Activated CD8-positive, alpha-beta memory T cell treated with anti-CD3 and anti-CD28 coated beads for 1 hour (primary cell): ENCODE data around the gene MPP1.
"Not testable (repeated sequence)": the region's sequence is repeated elsewhere in the genome, so short reads cannot be mapped to it uniquely, and the experiment has no call there.

Experiments used
- DNase-seq, 2 donors: peaks; one replicate each; pipeline ENCODE4 v3.0.0-alpha.2; 2020; ENCODE audit warnings: low read depth in 1 of 2; ENCODE audit errors: extremely low read depth in 1 of 2

Gene MPP1

DNA sequence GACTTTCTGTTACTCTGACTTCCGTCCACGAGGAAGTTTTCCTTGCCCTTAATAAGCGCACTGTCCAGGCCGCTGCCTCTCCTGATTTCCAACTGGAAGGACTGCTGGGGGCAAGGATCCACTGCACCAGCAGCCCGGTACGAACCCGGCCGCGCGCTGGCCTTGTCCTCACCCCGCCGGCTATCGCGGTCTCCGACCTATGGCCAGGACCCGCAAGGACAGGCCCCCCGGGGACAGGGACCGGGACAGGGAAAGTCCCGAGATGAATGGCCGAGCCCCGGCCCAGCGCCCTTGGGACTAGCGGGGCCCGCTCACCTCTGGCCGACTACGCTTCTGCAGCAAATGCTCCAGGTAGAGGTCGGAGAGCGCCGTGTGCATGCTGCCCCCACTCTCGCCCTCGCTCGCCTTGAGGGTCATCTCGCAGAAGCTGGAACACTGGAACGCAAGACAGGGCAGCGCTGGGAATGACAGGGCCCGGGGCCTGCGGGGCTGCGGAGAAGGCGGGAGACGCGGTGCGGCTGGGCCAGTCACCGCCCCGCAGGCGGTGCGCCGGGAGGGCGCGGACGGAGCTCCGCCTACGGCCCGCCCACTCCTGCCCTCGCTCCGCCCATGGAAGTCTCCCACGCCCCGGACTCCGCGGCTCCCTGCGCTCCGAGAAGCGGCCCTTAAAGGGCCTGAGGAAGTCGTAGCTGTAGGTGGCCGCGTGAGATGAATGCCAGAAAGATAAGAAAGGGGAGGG, at the start of gene MPP1:
Gene MPP1, minus strand, starts transcription at position 529 of the 739 bp plus-strand sequence. Its CDS starts 112 bp downstream, at position 417.
- peak; percentile 14 to 57 for DNase-seq

DNA sequence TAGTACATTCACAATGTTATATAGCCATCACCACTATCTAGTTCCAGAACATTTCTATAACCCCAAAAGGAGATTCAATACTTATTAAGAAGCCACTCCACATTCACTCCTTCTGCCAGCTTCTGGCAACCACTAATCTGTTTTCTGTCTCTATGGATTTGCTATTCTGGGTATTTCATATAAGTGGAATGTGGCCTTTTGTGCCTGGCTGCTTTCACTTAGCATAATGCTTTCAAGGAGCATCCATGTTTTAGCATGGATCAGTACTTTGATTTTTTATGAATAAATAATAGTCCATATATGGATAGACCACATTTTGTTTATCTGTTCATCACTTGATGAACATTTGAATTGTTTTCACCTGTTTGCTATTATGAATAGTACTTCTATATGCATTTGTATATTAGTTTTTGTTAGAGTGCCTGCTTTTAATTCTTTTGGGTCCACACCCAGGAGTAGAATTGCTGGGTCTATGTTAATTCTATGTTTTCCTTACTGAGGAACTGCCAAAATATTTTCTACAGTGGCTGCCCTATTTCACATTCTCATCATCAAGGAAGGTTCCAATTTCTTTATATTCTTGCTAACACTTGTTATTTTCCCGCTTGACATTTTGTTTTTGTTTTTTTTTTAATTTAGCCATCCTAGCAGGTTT, 45.8 kb upstream of the MPP1 start:
- no peak for DNase-seq

DNA sequence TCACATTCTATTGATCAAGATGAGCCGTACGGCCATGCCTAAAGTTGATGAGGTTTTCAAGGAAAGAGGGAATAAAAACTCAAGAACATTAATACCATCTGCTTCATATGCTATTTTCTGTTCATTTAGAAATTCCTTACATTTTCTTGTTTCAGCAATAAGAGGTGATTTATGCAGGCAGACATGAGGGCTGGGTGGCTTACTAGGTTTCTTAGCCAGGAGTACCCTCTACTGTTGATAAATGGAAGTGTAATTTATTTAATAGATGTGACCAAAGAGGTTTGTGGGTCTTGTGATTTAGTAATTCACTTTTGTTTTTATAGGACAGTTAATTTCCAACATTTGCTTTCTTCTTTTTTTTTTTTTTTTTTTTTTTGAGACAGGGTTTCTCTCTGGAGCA, 35.6 kb upstream of the MPP1 start:
- no peak for DNase-seq

DNA sequence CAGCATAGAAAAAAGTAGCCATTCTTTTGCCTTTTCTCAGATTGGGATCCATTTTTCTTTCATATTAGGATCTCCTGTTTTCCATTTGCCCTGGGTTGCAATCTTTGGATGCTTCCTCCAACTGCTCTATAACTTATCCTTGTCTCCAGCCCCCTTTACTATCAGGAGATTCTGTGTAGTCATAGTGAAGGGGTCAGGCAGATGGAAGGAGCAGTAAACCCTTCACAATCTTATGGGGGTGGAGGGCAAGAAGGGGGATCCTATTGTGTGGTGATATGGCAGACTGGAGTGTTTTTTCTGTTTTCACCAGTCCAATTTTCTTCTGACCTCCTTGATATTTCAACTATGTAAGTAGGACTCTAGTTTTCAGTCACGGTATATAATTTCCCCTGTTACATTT, 30.9 kb upstream of the MPP1 start:
- no peak for DNase-seq

DNA sequence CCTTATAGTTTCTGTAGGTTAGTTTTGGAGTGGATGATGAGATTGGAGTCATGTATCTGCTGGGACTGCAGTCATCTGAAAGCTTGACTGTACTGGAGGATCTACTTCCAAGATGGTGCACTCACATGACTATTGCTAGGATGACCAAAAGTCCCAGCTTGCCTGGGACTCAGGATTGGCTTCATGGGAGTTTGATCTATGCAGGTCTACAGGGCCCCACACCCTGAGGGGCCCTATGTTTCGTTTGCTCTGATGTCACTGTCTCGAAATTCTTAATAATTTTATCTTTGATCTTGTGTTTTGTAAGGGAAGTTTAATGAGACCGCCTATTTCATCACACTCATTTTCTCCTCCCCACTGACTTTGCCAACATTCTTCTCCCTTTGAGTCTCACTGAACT, 29.3 kb upstream of the MPP1 start, which contains the start of gene SMIM9:
Gene SMIM9, minus strand, starts transcription at position 101 of the 400 bp plus-strand sequence. CDS start 3,806 bp downstream, outside the sequence.
- no peak for DNase-seq

DNA sequence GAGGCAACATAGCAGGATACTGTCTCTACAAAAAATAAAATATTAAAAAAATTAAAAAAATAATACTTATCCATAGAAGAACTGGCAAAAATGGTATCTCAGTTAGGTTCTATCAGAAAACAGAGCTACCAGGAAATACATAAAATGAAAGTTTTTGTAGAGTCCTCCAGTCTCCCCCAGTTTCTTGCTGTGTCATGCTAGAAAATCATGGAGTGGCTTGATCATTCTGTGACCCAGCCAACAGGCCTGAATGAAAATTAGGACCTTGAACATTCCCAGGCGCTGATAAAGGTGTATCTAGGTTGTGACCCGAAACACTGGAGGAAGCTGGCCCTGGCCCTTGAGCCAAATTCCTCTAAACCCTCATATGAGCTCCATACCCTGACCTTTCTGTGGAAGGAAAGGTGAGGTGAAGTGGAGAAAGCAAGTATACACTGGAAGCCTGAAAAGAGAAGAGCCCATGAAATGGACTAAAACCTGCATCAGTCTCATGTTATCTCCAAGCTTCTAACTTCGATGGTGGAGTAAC, 28.5 kb upstream of the MPP1 start:
- no peak for DNase-seq

DNA sequence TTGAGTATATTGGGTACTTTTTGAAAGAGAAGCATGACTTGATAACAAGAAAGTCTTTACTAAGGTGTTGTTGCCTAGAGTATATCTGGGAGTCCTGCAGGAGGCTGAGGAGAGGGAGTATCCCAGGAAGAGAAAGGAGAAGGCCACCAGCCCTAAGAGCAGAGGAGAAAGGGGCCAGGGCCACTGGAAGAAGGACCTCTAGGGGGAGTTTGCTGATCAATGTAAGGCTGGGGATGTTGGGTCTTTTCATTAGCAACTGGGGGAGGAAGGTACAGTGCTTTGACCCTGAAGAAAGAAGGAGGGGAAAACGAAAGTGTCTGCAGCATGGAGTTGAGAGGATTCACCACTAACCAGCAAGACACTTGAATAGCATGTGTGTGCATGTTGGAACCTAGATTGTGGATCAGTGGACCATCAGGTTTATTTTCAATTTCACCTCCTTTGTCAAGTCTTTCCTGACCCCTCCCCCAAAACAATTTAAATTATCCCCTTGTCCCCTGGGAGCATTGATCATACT, 24.7 kb upstream of the MPP1 start:
- DNase-seq, result no peak

DNA sequence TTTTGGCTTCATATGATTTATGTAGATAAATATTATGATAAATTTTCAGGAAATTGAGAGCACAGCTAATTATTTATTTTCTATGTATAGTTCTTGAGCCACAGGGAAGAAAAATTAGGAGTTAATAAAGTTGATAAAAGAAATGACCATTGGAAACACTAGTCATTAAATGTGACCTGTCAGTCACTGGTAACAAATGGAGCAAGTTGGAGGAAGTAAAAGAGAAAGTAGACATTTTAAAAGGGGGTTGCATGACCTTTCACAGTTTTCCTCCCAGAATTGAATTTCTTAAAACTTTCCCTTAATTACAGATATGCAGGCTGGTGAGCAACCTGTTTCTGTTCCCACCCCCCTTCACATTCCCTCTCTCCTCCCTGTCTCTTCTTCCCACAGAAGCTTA, 23.8 kb upstream of the MPP1 start:
- DNase-seq, result no peak

DNA sequence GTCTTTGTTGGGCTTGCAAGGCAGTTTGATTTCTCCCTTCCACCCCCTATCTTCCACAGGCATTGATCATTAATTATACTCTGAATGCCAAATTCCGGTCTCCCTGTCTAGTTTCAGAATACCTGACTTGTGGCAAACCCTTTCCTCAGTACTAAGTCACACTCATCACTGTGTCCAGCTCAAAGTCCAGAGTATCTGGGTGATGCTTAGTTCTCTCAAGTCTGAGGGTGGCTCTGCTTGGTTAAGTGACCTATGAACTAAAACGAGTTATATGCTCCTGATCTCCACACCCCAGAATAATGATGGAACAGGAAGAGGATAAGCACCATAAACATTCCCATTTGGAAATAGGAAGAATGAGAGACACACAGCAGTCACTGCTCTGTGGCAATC, 22.7 kb upstream of the MPP1 start:
- DNase-seq, result no peak

DNA sequence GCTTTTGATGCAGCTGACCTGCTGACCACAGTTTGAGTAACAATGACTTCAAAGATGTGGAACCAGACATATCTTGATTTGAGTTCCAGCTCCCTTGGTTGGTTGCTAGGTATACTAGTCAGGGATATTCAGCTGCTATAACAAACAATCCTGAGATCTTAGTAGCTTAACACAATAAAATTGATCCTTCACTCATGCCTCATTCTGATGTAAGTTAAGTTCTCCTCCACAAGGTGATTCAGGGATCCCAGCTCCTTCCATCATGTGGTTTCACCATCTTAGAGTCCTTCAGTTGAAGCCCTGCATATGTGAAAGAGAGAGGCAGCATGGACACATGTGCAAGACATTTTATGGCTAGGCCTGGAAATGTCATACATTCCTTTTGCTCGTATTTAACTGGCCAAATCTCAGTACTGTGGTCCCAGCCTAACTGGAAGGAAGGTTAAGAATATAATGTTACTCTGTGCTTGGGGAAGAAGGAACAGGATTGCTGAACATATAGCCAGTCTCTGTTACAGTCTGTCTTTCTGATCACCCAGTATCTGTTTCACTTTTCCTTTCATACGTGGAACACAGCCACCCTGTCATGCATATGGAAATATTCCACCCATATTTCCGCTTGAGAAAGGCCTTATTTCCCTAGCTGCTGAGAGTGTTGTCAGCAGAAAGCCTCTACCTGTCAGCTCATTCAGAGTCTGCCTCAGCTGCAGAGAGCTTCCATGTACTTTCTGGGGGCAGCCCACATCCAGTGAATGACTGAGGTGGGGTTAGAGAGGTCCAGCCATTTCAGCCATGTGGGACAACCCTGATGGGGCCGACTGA, 22.1 kb upstream of the MPP1 start:
- no peak for DNase-seq

DNA sequence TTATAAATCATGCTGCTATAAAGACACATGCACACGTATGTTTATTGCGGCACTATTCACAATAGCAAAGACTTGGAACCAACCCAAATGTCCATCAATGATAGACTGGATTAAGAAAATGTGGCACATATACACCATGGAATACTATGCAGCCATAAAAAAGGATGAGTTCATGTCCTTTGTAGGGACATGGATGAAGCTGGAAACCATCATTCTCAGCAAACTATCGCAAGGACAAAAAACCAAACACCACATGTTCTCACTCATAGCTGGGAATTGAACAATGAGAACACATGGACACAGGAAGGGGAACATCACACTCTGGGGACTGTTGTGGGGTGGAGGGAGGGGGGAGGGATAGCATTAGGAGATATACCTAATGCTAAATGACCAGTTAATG, 20.3 kb upstream of the MPP1 start:
- DNase-seq, result not testable (repeated sequence)

DNA sequence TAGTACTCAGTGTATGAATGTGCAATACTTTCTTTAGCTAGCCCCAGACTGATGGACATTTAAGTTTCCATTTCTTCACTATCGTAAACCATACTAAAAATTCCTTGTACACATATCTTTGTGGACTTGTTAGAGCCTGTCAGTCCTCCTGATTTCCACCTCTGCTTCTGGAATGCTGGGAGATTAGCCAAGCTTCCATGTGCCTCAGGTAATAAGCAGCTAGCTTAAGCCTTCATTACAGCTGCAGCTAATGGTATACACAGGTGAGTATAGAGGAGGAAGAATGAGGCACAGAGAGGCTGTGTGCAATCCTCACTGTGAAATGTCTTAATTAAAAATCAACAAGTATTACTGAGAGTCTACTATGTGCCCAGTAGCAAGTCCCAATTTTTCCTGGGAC, 19.4 kb upstream of the MPP1 start:
- DNase-seq, result no peak

DNA sequence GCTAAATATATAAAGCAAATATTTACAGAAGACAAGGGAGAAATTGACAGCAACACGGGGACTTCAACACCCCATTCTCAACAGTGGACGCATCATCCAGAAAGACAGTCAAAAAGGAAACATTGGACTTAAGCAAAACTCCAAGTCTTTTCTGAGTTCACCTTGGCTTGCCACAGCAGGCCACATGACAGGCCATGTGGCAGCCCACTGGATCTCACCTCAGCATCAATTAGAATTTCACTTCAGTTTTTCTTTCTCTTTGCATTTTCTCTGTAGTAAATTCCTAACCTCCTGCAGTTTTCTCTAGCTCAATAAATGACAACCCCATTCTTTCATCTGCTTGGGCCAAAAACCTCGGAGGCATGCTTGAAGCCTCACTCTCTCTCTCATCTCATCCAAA, 16.7 kb upstream of the MPP1 start:
- DNase-seq, result no peak

DNA sequence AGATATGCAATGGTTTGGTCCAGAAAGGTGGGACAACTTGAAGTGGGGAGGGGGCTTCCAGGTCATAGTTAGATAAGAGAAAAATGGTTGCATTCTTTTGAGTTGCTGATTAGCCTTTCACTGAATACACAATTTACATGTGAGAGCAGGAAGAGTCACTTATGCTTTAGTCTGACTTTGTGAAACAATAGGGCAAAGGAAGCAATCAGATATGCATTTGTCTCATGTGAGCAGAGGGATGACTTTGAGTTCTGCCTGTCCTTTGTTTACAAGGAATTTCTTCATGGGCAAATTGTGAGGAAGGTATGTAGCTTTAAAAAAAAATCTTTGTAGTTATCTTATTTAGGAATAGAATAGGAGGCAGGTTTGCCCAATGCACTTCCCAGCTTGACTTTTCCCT, 16.2 kb upstream of the MPP1 start:
- no peak for DNase-seq

DNA sequence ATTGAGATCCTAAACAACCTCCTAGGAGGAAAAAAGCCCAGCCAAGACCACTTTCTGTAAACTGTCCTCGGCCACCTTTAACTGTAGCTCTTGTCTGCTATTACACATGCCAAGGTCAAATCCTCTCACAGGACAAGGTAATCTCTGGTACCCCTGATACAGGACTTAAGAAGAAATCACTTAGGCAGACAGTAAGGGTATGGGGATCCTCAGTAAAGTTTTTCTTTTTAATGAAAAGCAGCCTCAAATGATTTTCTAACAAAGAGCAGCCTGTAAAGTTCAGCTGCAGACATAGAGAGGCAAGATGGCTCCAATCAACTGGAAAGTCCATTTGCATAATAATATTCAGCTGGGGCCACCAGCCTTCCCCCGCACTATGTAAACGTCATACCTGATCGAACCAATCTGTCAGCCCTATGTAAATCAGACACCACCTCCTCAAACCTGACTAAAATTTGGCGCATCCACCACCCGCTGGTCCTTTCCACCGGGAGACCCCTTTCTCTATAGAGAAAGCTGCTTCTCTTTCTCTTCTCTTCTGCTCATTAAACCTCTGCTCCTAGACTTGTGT, 14.6 kb upstream of the MPP1 start:
- no peak for DNase-seq

DNA sequence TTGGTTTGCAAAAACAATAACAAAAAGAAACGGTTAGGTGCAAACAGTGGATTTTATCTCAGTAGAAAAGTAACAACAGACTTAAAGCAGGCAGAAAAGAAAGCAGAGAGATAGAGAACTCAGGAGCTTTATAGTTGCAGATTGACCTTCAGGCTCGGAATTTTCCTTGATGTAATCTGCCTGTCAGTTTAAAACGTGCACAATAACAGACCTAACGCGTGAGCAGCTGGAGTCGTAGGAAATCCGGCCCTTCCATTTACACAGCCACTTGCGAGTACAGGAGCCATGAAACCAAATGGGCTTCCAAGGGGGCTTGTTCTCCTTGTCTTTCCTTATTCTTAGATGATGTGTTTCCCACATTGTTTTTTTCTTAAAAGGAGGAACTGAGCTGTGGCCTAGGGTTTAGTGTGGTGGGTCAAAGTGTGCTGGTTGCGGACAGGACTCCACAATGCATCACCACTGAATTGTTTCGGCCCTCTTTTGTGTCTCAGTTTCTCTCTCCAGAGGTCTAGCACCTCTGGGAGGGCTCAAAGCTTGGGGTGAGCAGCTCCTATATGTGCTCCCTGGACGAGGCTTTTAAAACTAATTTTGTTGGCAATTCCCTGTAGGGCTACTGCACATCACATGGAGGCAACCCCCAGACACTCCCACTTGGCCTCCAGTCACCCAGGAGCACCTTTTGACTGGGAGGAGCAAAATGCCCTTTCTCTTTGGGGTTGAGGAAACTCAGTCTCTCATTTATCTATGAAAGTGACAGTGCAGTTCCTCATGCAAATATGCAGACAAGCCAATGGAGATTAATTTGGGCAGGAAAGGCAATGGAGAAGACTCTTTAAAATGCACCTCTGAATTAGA, 13.9 kb upstream of the MPP1 start:
- DNase-seq, result no peak

DNA sequence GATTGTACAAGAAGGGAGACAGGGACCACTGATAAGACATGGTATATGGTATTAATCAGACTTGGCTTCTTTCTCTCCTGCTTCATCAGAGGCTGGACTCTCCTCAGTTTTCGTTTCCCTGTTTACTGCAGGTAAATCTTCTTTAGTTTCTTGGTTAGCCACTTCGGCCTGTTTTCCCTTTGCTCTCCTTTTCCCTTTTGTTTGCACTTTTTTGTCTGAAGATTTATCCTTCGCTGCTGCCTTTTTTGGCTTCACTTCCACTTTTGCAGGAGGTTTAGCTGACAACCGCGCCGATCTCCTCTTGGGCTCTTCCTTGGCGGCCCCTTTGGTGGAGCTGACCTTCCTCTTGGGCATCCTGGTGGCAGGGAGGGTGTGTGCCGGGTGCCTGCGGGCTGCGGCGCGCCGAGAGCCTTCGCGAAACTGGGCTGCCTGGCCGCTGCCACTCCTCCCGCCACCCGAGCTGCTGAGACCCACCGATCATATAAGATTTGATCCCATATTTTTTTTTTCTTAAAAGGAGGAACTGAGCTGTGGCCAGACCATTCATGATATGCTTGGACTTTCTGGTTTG, 11.8 kb upstream of the MPP1 start:
- DNase-seq, result not testable (repeated sequence)

DNA sequence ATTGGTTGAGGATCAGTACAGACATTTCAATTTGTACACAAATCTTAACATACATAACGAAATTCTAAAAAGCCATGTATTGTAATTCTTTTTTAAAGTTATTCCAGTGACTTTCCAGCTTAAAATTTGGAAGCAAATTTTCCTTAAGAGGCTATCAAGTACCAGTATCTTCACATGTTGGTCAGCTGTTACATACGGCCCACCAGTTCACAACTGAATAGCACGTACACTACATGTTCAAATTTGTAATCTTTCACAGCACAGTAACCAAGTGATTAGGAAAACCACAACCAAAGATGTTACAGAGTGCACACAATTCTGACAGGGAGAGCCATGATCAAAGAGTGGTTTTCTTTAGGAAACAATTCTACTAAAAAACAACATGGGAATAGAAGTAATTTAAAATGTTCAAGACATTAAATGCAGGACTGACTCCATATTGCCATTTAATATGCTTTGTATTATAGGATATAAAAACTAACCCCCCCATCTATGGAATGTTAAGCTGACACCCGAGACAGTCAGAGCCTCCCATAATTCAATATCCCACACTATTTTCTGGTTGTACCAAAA, 11.1 kb upstream of the MPP1 start:
- DNase-seq, result not testable (repeated sequence)

DNA sequence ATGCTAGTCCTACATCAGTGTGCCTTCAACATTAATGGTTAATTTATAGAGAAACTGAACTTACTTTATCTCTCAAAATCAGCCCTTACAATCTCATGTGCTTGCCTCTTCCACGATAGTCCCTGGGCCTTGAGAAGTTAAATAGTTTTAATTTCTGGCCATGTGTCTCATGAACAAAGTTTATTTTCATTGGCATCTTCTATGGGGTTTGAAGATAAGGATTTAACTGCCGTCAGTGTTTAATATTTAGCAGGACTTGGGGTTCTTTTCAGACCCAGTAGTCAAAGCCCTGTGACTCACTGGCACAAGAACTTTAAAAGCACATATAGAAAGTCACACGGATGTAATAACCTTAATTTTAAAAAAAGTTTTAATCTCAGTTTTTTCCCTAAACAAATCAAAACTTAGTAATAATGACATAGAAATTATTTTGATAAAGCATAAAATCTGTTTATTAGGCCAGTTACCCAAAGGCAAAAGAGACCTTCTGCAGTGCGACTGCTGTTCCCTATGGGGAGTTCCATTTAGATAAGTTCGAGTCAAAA, 10.1 kb upstream of the MPP1 start:
- DNase-seq, result no peak
